Gastroesophageal sphincter (tissue), 4 donors: ENCODE data around the gene FTCD. TPM values are rescaled to one million over a fixed set of nuclear protein-coding genes. Genes with fewer than 3 reads are reported as not detected.
"Not testable (repeated sequence)": the region's sequence is repeated elsewhere in the genome, so short reads cannot be mapped to it uniquely, and the experiment has no call there.

Source experiments
- ATAC-seq: fragments of 150-250 bp; one replicate; pipeline ENCODE4 v1.9.1; 2016; ENCODE audit warnings: mild to moderate bottlenecking, moderate library complexity
- H3K27ac ChIP-seq, 4 donors: fragments of 200-600 bp; sonication (generic) in 3 of 4; 1 replicate in 3 of 4; 2 replicates in 1 of 4; pipeline ENCODE4 v1.5.1; 2016 to 2019
- H3K27me3 ChIP-seq: fragments of 200-600 bp; sonication (generic); one replicate; pipeline ENCODE4 v1.5.1; 2019
- H3K36me3 ChIP-seq, 2 donors: fragments of 200-600 bp; sonication (generic); one replicate each; pipeline ENCODE4 v1.5.1; 2019; ENCODE audit warnings: control low read depth in 1 of 2
- H3K4me1 ChIP-seq, 3 donors: fragments of 200-600 bp; sonication (generic); 1 replicate in 2 of 3; 2 replicates in 1 of 3; pipeline ENCODE4 v1.5.1; 2016 to 2019; ENCODE audit warnings: control low read depth in 2 of 3
- H3K4me3 ChIP-seq, 2 donors: fragments of 200-600 bp; sonication (generic); one replicate each; pipeline ENCODE4 v1.5.1; 2019; ENCODE audit warnings: mild to moderate bottlenecking in 1 of 2, moderate library complexity in 1 of 2
- H3K9me3 ChIP-seq, 3 donors: fragments of 200-600 bp; sonication (generic); one replicate each; pipeline ENCODE4 v1.5.1; 2017 to 2019; ENCODE audit warnings: control low read depth in 2 of 3
- CTCF ChIP-seq, 4 experiments: fragments of 200-600 bp in 2 of 4; fragments of 450-650 bp in 2 of 4; sonication (generic) in 1 of 4; IDR thresholded peaks; one replicate each; pipeline ENCODE4 v1.5.1; 2017 to 2019; ENCODE audit warnings: antibody characterized with exemption in 4 of 4, mild to moderate bottlenecking in 2 of 4, moderate library complexity in 2 of 4
- EP300 ChIP-seq: sonication (generic); formaldehyde crosslinking; IDR thresholded peaks from one replicate; pipeline ENCODE4 v1.6.1; 2017; ENCODE audit warnings: antibody characterized with exemption, mild to moderate bottlenecking
- POLR2A ChIP-seq, 2 donors: fragments of 450-650 bp; IDR thresholded peaks; one replicate each; pipeline ENCODE4 v1.6.1; 2017; ENCODE audit warnings: antibody characterized with exemption in 2 of 2, mild to moderate bottlenecking in 2 of 2, moderate library complexity in 1 of 2
- POLR2AphosphoS5 ChIP-seq: sonication (generic); formaldehyde crosslinking; IDR thresholded peaks from one replicate; pipeline ENCODE4 v1.6.1; 2017; ENCODE audit warnings: antibody characterized with exemption
- WGBS, 2 donors: methylation state at CpG; one replicate each; pipeline ENCODE4 v1.1.5; 2018; ENCODE audit warnings: low coverage in 1 of 2; 5-methylcytosine and 5-hydroxymethylcytosine counted together
- total RNA-seq, 4 donors: library from RNA; depleted of rRNA; stranded (reverse); fragments of >200 nt; gene quantifications; one replicate each; pipeline ENCODE4 v1.1.0, GENCODE V29; 2016

The FTCD gene
- total RNA-seq, 4 donors from 2014 or later: 0.31 to 1.5 TPM; not detected in 2

- Histone ChIP-seq H3K27me3 (peaks cover 14% of the 10 kb centered on the region), H3K4me1 (no peaks in the 10 kb centered on the region), H3K9me3 (peaks cover 0 to 16% (median 0%) of the 10 kb centered on the region in 3 donors), H3K36me3 (no peaks in the 10 kb centered on the region), H3K27ac (no peak overlapping the region), H3K4me3 (no peak overlapping the region)
- no peak for ATAC-seq
- TF ChIP-seq EP300: no peak
- WGBS, 2 donors: 98% methylated on average over 11 of the region's 17 CpGs; no CpG with 5 or more reads in 1 of the 2 donors
These were observed 24.3 kb upstream of the FTCD start for GRCh38 chr21:46179708-46180078.

- Histone ChIP-seq H3K4me1 (no peaks in the 10 kb centered on the region), H3K9me3 (peaks cover 0 to 19% (median 0%) of the 10 kb centered on the region in 3 donors), H3K4me3 (no peak overlapping the region), H3K27me3 (peaks cover 10% of the 10 kb centered on the region), H3K27ac (no peak overlapping the region), H3K36me3 (no peaks in the 10 kb centered on the region)
- no peak for ATAC-seq
- no peak for TF ChIP-seq POLR2A (IDR thresholded peaks at IDR 0.05)
- no peak for TF ChIP-seq POLR2AphosphoS5
- TF ChIP-seq CTCF (IDR thresholded peaks at IDR 0.05): no peak
- 97% methylated on average over 3 of the region's 4 CpGs; no CpG with 5 or more reads in 1 of the 2 donors for WGBS, 2 donors
These were observed 23.6 kb upstream of the FTCD start for GRCh38 chr21:46178961-46179360.

GRCh38 chr21:46176443-46177129 is 21.2 kb upstream of the FTCD start:
- H3K4me3 ChIP-seq, H3K4me1 ChIP-seq, ATAC-seq, H3K27me3 ChIP-seq, H3K27ac ChIP-seq, H3K36me3 ChIP-seq: not testable (repeated sequence)
- WGBS, 2 donors: 96 to 97% methylated on average over 3 of the region's 3 CpGs
- H3K9me3 ChIP-seq: peaks cover 0 to 26% (median 0%) of the 10 kb centered on the region in 3 donors

GRCh38 chr21:46173573-46173972 is 18.2 kb upstream of the FTCD start:
- ATAC-seq: no peak
- 83% methylated on average over 1 of the region's 1 CpG; no CpG with 5 or more reads in 1 of the 2 donors for WGBS, 2 donors

GRCh38 chr21:46172863-46173528 is 17.6 kb upstream of the FTCD start:
- whole genome bisulfite sequencing, 2 donors: 80 to 89% methylated on average over 2 to 3 of the region's 6 CpGs
- Histone ChIP-seq H3K36me3 (no peaks in the 10 kb centered on the region), H3K9me3 (peaks cover 0 to 26% (median 0%) of the 10 kb centered on the region in 3 donors), H3K4me3 (no peak overlapping the region), H3K27me3 (peaks cover 4% of the 10 kb centered on the region), H3K27ac (no peak overlapping the region), H3K4me1 (no peaks in the 10 kb centered on the region)
- ATAC-seq: no peak
- no peak for TF ChIP-seq EP300
- no peak for TF ChIP-seq POLR2AphosphoS5

More at GRCh38 chr21:46173573-46173972, 18.2 kb upstream of the FTCD start:
- Histone ChIP-seq H3K4me3 (no peak overlapping the region), H3K4me1 (no peaks in the 10 kb centered on the region), H3K27ac (no peak overlapping the region), H3K36me3 (no peaks in the 10 kb centered on the region), H3K9me3 (peaks cover 0 to 26% (median 0%) of the 10 kb centered on the region in 3 donors), H3K27me3 (peaks cover 4% of the 10 kb centered on the region)
- TF ChIP-seq CTCF (IDR thresholded peaks at IDR 0.05) (no peak), EP300 (no peak), POLR2A (IDR thresholded peaks at IDR 0.05) (no peak), POLR2AphosphoS5 (no peak)

GRCh38 chr21:46171996-46172862 is 16.9 kb upstream of the FTCD start:
- Histone ChIP-seq H3K4me3 (no peak overlapping the region), H3K36me3 (no peaks in the 10 kb centered on the region), H3K27me3 (peaks cover 4% of the 10 kb centered on the region), H3K4me1 (no peaks in the 10 kb centered on the region), H3K9me3 (peaks cover 0 to 26% (median 0%) of the 10 kb centered on the region in 3 donors), H3K27ac (no peak overlapping the region)
- 68 to 75% methylated on average over 3 to 20 of the region's 21 CpGs for WGBS, 2 donors
- ATAC-seq: peak; percentile 48
- TF ChIP-seq EP300 (no peak), CTCF (IDR thresholded peaks at IDR 0.05) (no peak), POLR2AphosphoS5 (no peak), POLR2A (IDR thresholded peaks at IDR 0.05) (no peak)
